Measurements from ENCODE around the gene PIP5K1B. TPM values are rescaled to one million over a fixed set of nuclear protein-coding genes. Genes with fewer than 3 reads are reported as not detected.

Gene PIP5K1B
- total RNA-seq, 2 experiments from 2014 or later: 3.8 to 10.7 TPM

DNA sequence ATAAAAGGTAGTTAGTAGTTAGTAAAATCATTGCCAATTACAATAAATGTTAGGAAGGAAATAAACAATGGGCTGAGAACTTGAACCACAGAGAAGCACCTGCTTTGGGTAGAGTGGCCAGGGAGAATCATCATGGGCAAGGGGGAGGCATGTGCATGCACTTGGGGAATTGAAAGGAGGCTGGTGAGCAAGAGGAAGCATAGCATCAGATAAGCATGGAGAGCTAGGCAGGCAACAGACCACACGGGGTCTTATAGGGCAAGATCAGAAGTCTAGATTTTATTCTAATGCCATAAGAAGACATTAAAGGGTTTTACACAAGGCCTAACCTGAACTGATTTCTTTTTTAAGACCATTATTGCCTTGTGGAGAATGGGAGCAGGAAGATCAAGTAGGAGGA is 93.4 kb downstream of the PIP5K1B start:
- Histone ChIP-seq H3K79me2 (ENCODE audit: insufficient read depth, low read depth, low read length) (no peaks in the 10 kb centered on the region), H3K9me3 (ENCODE audit: low read length) (no peaks in the 10 kb centered on the region), H3K27ac (ENCODE audit: low read depth, low read length, poor library complexity, severe bottlenecking) (no peak overlapping the region), H3K4me3 (ENCODE audit: low read depth, low read length, poor library complexity, severe bottlenecking) (no peak overlapping the region), H3K9me2 (ENCODE audit: insufficient read depth, low read length) (no peaks in the 10 kb centered on the region), H2AFZ (ENCODE audit: low read length) (no peak overlapping the region), H3K4me1 (ENCODE audit: insufficient read depth, low read length, poor library complexity, severe bottlenecking) (peaks cover 37% of the 10 kb centered on the region), H3K4me2 (ENCODE audit: low read length) (no peak overlapping the region; the same call in 1 of the 2 replicates), H4K20me1 (ENCODE audit: insufficient read depth, low read length) (no peaks in the 10 kb centered on the region), H3K36me3 (ENCODE audit: insufficient read depth, low read length) (no peaks in the 10 kb centered on the region)
- DNase-seq (ENCODE audit: low spot score): no peak
- intact Hi-C loops (cut with micrococcal nuclease; ENCODE audit: unreplicated experiment): no loop called here
- ChIA-PET CTCF (ENCODE audit: unreplicated experiment) (no interaction called here), POLR2A (interaction anchor here (0.7 to 1.2 kb wide), 2 partner anchors 9 to 17 kb away, joined by 4 to 5 read pairs; no protein-coding TSS in a partner anchor)
- no TSS peak for BruUV-seq (replicated peaks)
- TF ChIP-seq, protein P1, sequence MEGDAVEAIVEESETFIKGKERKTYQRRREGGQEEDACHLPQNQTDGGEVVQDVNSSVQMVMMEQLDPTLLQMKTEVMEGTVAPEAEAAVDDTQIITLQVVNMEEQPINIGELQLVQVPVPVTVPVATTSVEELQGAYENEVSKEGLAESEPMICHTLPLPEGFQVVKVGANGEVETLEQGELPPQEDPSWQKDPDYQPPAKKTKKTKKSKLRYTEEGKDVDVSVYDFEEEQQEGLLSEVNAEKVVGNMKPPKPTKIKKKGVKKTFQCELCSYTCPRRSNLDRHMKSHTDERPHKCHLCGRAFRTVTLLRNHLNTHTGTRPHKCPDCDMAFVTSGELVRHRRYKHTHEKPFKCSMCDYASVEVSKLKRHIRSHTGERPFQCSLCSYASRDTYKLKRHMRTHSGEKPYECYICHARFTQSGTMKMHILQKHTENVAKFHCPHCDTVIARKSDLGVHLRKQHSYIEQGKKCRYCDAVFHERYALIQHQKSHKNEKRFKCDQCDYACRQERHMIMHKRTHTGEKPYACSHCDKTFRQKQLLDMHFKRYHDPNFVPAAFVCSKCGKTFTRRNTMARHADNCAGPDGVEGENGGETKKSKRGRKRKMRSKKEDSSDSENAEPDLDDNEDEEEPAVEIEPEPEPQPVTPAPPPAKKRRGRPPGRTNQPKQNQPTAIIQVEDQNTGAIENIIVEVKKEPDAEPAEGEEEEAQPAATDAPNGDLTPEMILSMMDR (conservative IDR thresholded peaks at IDR 0.05; ENCODE audit: low read length): no peak
- no peak for TF ChIP-seq EZH2phosphoT487 (IDR thresholded peaks at IDR 0.05; ENCODE audit: borderline replicate concordance, low read depth, low read length)

DNA sequence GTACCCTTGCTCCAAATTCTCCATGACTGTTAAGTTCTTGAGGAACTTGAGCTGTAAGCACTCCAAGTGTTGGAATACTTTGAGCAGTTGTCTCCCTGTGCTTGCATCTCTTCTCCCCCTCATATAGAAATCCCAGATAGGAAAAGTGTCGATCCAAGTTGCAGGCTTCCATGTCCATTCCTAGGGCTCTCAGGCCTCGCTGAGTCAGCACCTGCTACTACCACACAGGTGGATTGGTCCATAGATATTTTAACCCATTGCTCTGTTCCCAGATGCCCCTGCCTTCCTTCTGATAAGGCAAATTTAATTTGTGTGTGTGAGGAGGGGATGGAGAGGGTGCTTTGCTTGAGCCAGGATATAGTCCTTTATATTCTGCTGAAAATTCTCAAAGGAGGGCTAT is 95.8 kb downstream of the PIP5K1B start:
- ChIA-PET POLR2A (no interaction called here), CTCF (ENCODE audit: unreplicated experiment) (no interaction called here)
- Histone ChIP-seq H3K4me2 (ENCODE audit: low read length) (no peak overlapping the region), H3K4me3 (ENCODE audit: low read depth, low read length, poor library complexity, severe bottlenecking) (no peak overlapping the region), H3K79me2 (ENCODE audit: insufficient read depth, low read depth, low read length) (no peaks in the 10 kb centered on the region), H3K27ac (ENCODE audit: low read depth, low read length, poor library complexity, severe bottlenecking) (no peak overlapping the region), H4K20me1 (ENCODE audit: insufficient read depth, low read length) (no peaks in the 10 kb centered on the region), H2AFZ (ENCODE audit: low read length) (no peak overlapping the region), H3K36me3 (ENCODE audit: insufficient read depth, low read length) (no peaks in the 10 kb centered on the region), H3K9me3 (ENCODE audit: low read length) (no peaks in the 10 kb centered on the region), H3K9me2 (ENCODE audit: insufficient read depth, low read length) (no peaks in the 10 kb centered on the region), H3K4me1 (ENCODE audit: insufficient read depth, low read length, poor library complexity, severe bottlenecking) (peaks cover 40% of the 10 kb centered on the region)
- intact Hi-C loops (cut with micrococcal nuclease; ENCODE audit: unreplicated experiment): no loop called here
- DNase-seq (ENCODE audit: low spot score): no peak
- BruUV-seq (replicated peaks): no TSS peak
- TF ChIP-seq, protein P1 (conservative IDR thresholded peaks at IDR 0.05; ENCODE audit: low read length): no peak
- no peak for TF ChIP-seq EZH2phosphoT487 (IDR thresholded peaks at IDR 0.05; ENCODE audit: borderline replicate concordance, low read depth, low read length)

DNA sequence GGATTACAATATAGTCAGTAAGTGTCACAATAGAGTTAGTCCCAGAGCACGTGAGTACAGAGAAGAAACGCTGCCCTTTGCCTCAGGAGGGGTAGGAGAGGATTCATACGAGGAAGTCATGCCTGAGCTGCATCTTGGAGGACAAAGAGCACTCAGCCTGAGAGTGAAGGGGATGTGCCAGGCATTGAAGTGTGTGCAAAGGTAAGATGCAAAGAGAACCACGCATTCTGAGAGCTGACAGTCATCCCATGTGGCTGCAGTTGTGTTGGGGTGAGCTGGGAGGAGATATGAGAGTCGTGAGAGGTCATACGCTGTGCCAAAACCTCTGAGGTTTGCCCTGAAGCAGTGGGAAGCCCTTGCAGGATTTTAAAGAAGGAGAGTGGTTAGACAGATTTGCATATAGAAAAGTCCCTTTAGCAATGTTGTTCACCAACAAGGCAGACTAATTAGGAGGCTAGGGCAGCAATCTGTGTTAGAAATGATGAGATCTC is 97.5 kb downstream of the PIP5K1B start:
- DNase-seq (ENCODE audit: low spot score): peak; percentile 32
- no TSS peak for BruUV-seq (replicated peaks)
- intact Hi-C loops (cut with micrococcal nuclease; ENCODE audit: unreplicated experiment): no loop called here
- H3K27ac ChIP-seq (ENCODE audit: low read depth, low read length, poor library complexity, severe bottlenecking): peak overlapping the region; percentile 2
- no peaks in the 10 kb centered on the region for H3K36me3 ChIP-seq (ENCODE audit: insufficient read depth, low read length)
- peaks cover 31% of the 10 kb centered on the region for H3K4me1 ChIP-seq (ENCODE audit: insufficient read depth, low read length, poor library complexity, severe bottlenecking)
- no peaks in the 10 kb centered on the region for H3K9me2 ChIP-seq (ENCODE audit: insufficient read depth, low read length)
- H2AFZ ChIP-seq (ENCODE audit: low read length): peak overlapping the region; percentile 28; the same call in 1 of the 2 replicates
- CTCF ChIA-PET (ENCODE audit: unreplicated experiment): no interaction called here
- POLR2A ChIA-PET: interaction anchor here (0.8 to 0.9 kb wide), 2 partner anchors 13 to 102 kb away, joined by 3 to 8 read pairs; no protein-coding TSS in a partner anchor
- peak overlapping the region; percentile 25 for H3K4me3 ChIP-seq (ENCODE audit: low read depth, low read length, poor library complexity, severe bottlenecking)
- no peak for TF ChIP-seq EZH2phosphoT487 (IDR thresholded peaks at IDR 0.05; ENCODE audit: borderline replicate concordance, low read depth, low read length)
- TF ChIP-seq, protein P1 (conservative IDR thresholded peaks at IDR 0.05; ENCODE audit: low read length): no peak
- H4K20me1 ChIP-seq (ENCODE audit: insufficient read depth, low read length): no peaks in the 10 kb centered on the region
- H3K9me3 ChIP-seq (ENCODE audit: low read length): no peaks in the 10 kb centered on the region
- no peaks in the 10 kb centered on the region for H3K79me2 ChIP-seq (ENCODE audit: insufficient read depth, low read depth, low read length)
- H3K4me2 ChIP-seq (ENCODE audit: low read length): peak overlapping the region; percentile 58

Data from OCI-LY7 (cell line).